Ishikawa (cell line): ENCODE measurements around the gene RHOB.

Source experiments
- CEBPB ChIP-seq: IDR thresholded peaks from 2 replicates; pipeline ENCODE4 v1.6.1; 2012
- CREB1 ChIP-seq: IDR thresholded peaks from 2 replicates; pipeline ENCODE4 v1.6.1; 2012; ENCODE audit warnings: low read depth
- EP300 ChIP-seq: IDR thresholded peaks from 2 replicates; pipeline ENCODE4 v1.6.1; 2012; ENCODE audit warnings: borderline replicate concordance
- FOXM1 ChIP-seq: IDR thresholded peaks from 2 replicates; pipeline ENCODE4 v1.6.1; 2012; ENCODE audit warnings: low read depth, borderline replicate concordance
- NFIC ChIP-seq: IDR thresholded peaks from 2 replicates; pipeline ENCODE4 v1.6.1; 2012
- RAD21 ChIP-seq: IDR thresholded peaks from 2 replicates; pipeline ENCODE4 v1.6.1; 2012; ENCODE audit warnings: low read depth
- TAF1 ChIP-seq: IDR thresholded peaks from 2 replicates; pipeline ENCODE4 v1.6.1; 2012; ENCODE audit warnings: low read depth, mild to moderate bottlenecking
- TEAD4 ChIP-seq: IDR thresholded peaks from 2 replicates; pipeline ENCODE4 v1.6.1; 2012
- YY1 ChIP-seq: IDR thresholded peaks from 2 replicates; pipeline ENCODE4 v1.6.1; 2012; ENCODE audit warnings: low read depth
- ZBTB7A ChIP-seq: IDR thresholded peaks from 2 replicates; pipeline ENCODE4 v1.6.1; 2012; ENCODE audit warnings: low read depth
- TF ChIP-seq, protein P1 (sequence below): IDR thresholded peaks from 2 replicates; pipeline ENCODE4 v1.6.1; 2012
- TF ChIP-seq, protein P2 (sequence below): IDR thresholded peaks from 2 replicates; pipeline ENCODE4 v1.6.1; 2012
- TF ChIP-seq, protein P3 (sequence below): IDR thresholded peaks from 2 replicates; pipeline ENCODE4 v1.6.1; 2012; ENCODE audit warnings: low read depth, mild to moderate bottlenecking

DNA sequence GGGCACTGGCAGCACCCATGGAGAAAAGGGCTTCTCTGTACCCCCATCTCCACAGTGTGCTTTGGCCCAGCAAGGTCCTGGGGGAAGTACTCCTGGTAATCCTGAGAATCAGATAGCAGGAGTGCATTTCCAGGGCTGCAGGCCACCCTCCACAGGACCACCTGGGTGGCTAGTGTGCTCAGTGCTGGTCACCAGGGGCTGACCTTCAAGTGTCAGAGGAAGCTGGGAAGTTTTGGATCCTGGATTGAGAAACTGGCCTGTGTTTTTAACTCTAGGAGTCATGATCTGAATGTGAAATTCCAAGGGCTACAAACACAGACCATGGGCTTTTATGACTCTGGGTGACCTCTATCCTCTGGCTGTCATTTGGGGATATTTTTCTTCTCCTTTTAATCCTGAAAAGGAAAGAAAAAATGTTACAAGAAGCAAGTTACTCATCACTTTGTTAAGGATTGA, 9.3 kb downstream of the RHOB start:
- TF ChIP-seq RAD21 = no peak
- TF ChIP-seq TAF1 = no peak
- no peak for TF ChIP-seq FOXM1
- TF ChIP-seq, protein P1, sequence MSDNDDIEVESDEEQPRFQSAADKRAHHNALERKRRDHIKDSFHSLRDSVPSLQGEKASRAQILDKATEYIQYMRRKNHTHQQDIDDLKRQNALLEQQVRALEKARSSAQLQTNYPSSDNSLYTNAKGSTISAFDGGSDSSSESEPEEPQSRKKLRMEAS = no peak
- TF ChIP-seq EP300 = no peak
- TF ChIP-seq NFIC = no peak
- no peak for TF ChIP-seq CEBPB
- TF ChIP-seq CREB1 = no peak
- TF ChIP-seq YY1 = no peak
- no peak for TF ChIP-seq ZBTB7A
- TF ChIP-seq, protein P2, sequence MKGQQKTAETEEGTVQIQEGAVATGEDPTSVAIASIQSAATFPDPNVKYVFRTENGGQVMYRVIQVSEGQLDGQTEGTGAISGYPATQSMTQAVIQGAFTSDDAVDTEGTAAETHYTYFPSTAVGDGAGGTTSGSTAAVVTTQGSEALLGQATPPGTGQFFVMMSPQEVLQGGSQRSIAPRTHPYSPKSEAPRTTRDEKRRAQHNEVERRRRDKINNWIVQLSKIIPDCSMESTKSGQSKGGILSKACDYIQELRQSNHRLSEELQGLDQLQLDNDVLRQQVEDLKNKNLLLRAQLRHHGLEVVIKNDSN = no peak
- TF ChIP-seq, protein P3, sequence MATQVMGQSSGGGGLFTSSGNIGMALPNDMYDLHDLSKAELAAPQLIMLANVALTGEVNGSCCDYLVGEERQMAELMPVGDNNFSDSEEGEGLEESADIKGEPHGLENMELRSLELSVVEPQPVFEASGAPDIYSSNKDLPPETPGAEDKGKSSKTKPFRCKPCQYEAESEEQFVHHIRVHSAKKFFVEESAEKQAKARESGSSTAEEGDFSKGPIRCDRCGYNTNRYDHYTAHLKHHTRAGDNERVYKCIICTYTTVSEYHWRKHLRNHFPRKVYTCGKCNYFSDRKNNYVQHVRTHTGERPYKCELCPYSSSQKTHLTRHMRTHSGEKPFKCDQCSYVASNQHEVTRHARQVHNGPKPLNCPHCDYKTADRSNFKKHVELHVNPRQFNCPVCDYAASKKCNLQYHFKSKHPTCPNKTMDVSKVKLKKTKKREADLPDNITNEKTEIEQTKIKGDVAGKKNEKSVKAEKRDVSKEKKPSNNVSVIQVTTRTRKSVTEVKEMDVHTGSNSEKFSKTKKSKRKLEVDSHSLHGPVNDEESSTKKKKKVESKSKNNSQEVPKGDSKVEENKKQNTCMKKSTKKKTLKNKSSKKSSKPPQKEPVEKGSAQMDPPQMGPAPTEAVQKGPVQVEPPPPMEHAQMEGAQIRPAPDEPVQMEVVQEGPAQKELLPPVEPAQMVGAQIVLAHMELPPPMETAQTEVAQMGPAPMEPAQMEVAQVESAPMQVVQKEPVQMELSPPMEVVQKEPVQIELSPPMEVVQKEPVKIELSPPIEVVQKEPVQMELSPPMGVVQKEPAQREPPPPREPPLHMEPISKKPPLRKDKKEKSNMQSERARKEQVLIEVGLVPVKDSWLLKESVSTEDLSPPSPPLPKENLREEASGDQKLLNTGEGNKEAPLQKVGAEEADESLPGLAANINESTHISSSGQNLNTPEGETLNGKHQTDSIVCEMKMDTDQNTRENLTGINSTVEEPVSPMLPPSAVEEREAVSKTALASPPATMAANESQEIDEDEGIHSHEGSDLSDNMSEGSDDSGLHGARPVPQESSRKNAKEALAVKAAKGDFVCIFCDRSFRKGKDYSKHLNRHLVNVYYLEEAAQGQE = no peak
- TF ChIP-seq TEAD4 = no peak
